ENCODE data around the gene AK4. TPM values are rescaled to one million over a fixed set of nuclear protein-coding genes. Genes with fewer than 3 reads are reported as not detected.

Gene AK4
- total RNA-seq, 1 experiment from 2014 or later: 17.6 TPM

DNA sequence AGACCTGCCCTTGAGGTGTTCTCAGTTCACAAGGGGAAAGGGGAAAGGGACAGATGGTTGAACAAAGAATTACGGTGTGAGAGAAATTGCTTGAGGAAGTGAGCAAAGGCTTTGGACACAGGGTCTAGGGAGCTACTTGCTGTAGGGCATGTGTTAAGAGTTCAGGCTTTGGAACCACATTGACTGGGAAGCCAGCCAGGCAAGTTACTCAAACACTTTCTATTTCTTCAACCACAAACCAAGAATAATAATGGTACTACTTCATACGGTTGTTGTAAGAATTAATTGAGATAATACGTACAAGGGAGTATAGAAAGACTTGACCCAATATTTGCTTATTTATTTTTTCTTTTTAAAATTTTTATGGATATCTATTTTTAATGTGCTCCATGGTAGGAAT is 26.6 kb downstream of the AK4 start:
- BruUV-seq (replicated peaks): no TSS peak
- intact Hi-C loops (cut with micrococcal nuclease; ENCODE audit: unreplicated experiment): loop anchor here (5.0 to 10.0 kb wide), 2 partner anchors 73 to 210 kb away; partner anchors contain the start of gene JAK1
- POLR2A ChIA-PET (ENCODE audit: unreplicated experiment): interaction anchor here (0.5 to 0.6 kb wide), 4 partner anchors 15 to 513 kb away, joined by 4 to 7 read pairs (median 6); no protein-coding TSS in a partner anchor

GRCh38 chr1:65175171-65176055 is 27.4 kb downstream of the AK4 start:
- peaks cover 70% of the 10 kb centered on the region for H3K79me2 ChIP-seq (ENCODE audit: low read depth)
- peak in 1 of 2 experiments; percentile 44 for DNase-seq
- no peak overlapping the region for H3K4me3 ChIP-seq
- POLR2A ChIA-PET (ENCODE audit: unreplicated experiment): interaction anchor here (0.6 kb wide), 1 partner anchor 366 kb away, joined by 7 read pairs; no protein-coding TSS in a partner anchor
- H3K9me2 ChIP-seq (ENCODE audit: insufficient read depth): no peaks in the 10 kb centered on the region
- no peaks in the 10 kb centered on the region for H4K20me1 ChIP-seq (ENCODE audit: insufficient read depth)
- H3K9me3 ChIP-seq (ENCODE audit: insufficient read depth, low read depth): no peaks in the 10 kb centered on the region
- no peak overlapping the region for H2AFZ ChIP-seq
- TF ChIP-seq EZH2 (IDR thresholded peaks at IDR 0.05; ENCODE audit: low read depth): no peak
- no peak for TF ChIP-seq CTCF (conservative IDR thresholded peaks at IDR 0.05)
- no peak overlapping the region for H3K27ac ChIP-seq
- intact Hi-C loops (cut with micrococcal nuclease; ENCODE audit: unreplicated experiment): loop anchor here (2.0 to 10.0 kb wide), 2 partner anchors 211 to 245 kb away; partner anchors contain the start of genes JAK1, LEPR and LEPROT
- H3K4me2 ChIP-seq: peak overlapping the region; percentile 26
- H3K27me3 ChIP-seq (ENCODE audit: insufficient read depth, low read depth): no peaks in the 10 kb centered on the region
- H3F3A ChIP-seq (ENCODE audit: insufficient read depth, low read depth): peaks cover 31% of the 10 kb centered on the region
- CTCF ChIA-PET: no interaction called here
- H3K36me3 ChIP-seq (ENCODE audit: low read depth): no peaks in the 10 kb centered on the region
- H3K4me1 ChIP-seq (replicated peaks; ENCODE audit: insufficient read depth): peaks cover 75% of the 10 kb centered on the region
- BruUV-seq (replicated peaks): no TSS peak

More for the DNA sequence above, 26.6 kb downstream of the AK4 start:
- Histone ChIP-seq H3K4me2 (peak overlapping the region; percentile 69), H3K27me3 (ENCODE audit: insufficient read depth, low read depth) (no peaks in the 10 kb centered on the region), H3K4me1 (replicated peaks; ENCODE audit: insufficient read depth) (peaks cover 83% of the 10 kb centered on the region), H4K20me1 (ENCODE audit: insufficient read depth) (no peaks in the 10 kb centered on the region), H3F3A (ENCODE audit: insufficient read depth, low read depth) (peaks cover 39% of the 10 kb centered on the region), H2AFZ (no peak overlapping the region), H3K27ac (peak overlapping the region; percentile 81), H3K4me3 (no peak overlapping the region), H3K9me3 (ENCODE audit: insufficient read depth, low read depth) (no peaks in the 10 kb centered on the region), H3K79me2 (ENCODE audit: low read depth) (peaks cover 67% of the 10 kb centered on the region), H3K9me2 (ENCODE audit: insufficient read depth) (no peaks in the 10 kb centered on the region), H3K36me3 (ENCODE audit: low read depth) (no peaks in the 10 kb centered on the region)
- TF ChIP-seq CTCF (conservative IDR thresholded peaks at IDR 0.05) (no peak), EZH2 (IDR thresholded peaks at IDR 0.05; ENCODE audit: low read depth) (no peak)
- CTCF ChIA-PET: no interaction called here
- peak; percentile 74 to 98 for DNase-seq

GRCh38 chr1:65176056-65176450 is 28.1 kb downstream of the AK4 start:
- Histone ChIP-seq H3K4me2 (no peak overlapping the region), H3K4me1 (replicated peaks; ENCODE audit: insufficient read depth) (peaks cover 68% of the 10 kb centered on the region), H2AFZ (no peak overlapping the region), H4K20me1 (ENCODE audit: insufficient read depth) (no peaks in the 10 kb centered on the region), H3K27me3 (ENCODE audit: insufficient read depth, low read depth) (no peaks in the 10 kb centered on the region), H3K36me3 (ENCODE audit: low read depth) (no peaks in the 10 kb centered on the region), H3K9me3 (ENCODE audit: insufficient read depth, low read depth) (no peaks in the 10 kb centered on the region), H3K79me2 (ENCODE audit: low read depth) (peaks cover 76% of the 10 kb centered on the region), H3K27ac (peak overlapping the region; percentile 77; the same call in 1 of the 2 replicates), H3K9me2 (ENCODE audit: insufficient read depth) (no peaks in the 10 kb centered on the region), H3K4me3 (no peak overlapping the region), H3F3A (ENCODE audit: insufficient read depth, low read depth) (peaks cover 28% of the 10 kb centered on the region)
- ChIA-PET CTCF (interaction anchor here (0.6 kb wide), 1 partner anchor 82 kb away, joined by 4 read pairs; no protein-coding TSS in a partner anchor), POLR2A (ENCODE audit: unreplicated experiment) (no interaction called here)
- TF ChIP-seq EZH2 (IDR thresholded peaks at IDR 0.05; ENCODE audit: low read depth): no peak
- TF ChIP-seq CTCF (conservative IDR thresholded peaks at IDR 0.05): no peak
- DNase-seq: no peak
- intact Hi-C loops (cut with micrococcal nuclease; ENCODE audit: unreplicated experiment): loop anchor here (2.0 to 10.0 kb wide), 2 partner anchors 211 to 245 kb away; partner anchors contain the start of genes JAK1, LEPR and LEPROT
- no TSS peak for BruUV-seq (replicated peaks)

Measured in PC-9 (cell line).